Pons (tissue), 1 donor: ENCODE results near the gene USP17L30.
"Not testable (repeated sequence)": the region's sequence is repeated elsewhere in the genome, so short reads cannot be mapped to it uniquely, and the experiment has no call there.

Source experiments
- DNase-seq: peaks from one replicate; pipeline ENCODE4 v3.0.0-alpha.2; 2016; ENCODE audit warnings: low spot score

The USP17L30 gene, protein sequence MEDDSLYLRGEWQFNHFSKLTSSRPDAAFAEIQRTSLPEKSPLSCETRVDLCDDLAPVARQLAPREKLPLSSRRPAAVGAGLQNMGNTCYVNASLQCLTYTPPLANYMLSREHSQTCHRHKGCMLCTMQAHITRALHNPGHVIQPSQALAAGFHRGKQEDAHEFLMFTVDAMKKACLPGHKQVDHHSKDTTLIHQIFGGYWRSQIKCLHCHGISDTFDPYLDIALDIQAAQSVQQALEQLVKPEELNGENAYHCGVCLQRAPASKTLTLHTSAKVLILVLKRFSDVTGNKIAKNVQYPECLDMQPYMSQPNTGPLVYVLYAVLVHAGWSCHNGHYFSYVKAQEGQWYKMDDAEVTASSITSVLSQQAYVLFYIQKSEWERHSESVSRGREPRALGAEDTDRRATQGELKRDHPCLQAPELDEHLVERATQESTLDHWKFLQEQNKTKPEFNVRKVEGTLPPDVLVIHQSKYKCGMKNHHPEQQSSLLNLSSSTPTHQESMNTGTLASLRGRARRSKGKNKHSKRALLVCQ

DNA sequence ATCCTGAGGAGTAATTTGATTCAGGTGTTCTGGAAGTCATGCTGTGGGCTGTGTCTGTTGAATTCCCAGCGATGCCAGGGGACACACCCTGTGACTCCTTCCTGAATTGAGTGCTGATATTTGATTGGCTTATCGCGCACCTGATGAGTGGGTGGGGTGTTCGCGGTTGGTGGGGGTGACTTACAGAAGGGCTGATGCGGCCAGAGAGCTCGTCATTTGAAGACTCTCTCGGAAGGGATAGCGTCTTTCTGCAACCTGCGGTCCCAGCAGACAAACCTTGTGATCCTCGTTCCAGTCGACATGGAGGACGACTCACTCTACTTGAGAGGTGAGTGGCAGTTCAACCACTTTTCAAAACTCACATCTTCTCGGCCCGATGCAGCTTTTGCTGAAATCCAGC lies at the start of gene USP17L30:
TSS of gene USP17L30 (plus strand) at position 301 of the 400 bp plus-strand sequence. CDS start at position 301, 0 bp downstream.
- DNase-seq = not testable (repeated sequence)

DNA sequence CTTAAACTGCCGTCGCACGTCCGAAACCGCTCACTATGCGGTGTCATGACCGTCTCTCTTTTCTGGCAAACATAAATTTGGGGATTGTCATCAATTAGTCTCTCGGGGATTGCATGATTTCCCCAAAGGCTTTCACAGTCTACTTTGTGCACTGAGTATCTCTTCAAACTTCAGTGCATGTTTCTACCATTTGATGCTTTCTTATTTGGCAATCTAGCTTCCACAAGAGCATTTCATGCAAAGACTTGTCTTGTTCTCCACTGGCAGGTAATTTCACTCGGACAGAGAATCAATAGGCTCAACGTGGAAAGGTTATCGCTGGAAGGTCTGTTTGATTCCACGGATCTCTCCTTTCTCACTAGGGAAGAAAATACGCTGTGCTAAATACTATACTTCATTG lies 38.7 kb upstream of the USP17L30 start:
- not testable (repeated sequence) for DNase-seq

DNA sequence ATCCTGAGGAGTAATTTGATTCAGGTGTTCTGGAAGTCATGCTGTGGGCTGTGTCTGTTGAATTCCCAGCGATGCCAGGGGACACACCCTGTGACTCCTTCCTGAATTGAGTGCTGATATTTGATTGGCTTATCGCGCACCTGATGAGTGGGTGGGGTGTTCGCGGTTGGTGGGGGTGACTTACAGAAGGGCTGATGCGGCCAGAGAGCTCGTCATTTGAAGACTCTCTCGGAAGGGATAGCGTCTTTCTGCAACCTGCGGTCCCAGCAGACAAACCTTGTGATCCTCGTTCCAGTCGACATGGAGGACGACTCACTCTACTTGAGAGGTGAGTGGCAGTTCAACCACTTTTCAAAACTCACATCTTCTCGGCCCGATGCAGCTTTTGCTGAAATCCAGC lies 38.1 kb upstream of the USP17L30 start, which contains the start of gene USP17L24:
TSS of gene USP17L24 (plus strand) at position 301 of the 400 bp plus-strand sequence. CDS start at position 301, 0 bp downstream.
- not testable (repeated sequence) for DNase-seq

DNA sequence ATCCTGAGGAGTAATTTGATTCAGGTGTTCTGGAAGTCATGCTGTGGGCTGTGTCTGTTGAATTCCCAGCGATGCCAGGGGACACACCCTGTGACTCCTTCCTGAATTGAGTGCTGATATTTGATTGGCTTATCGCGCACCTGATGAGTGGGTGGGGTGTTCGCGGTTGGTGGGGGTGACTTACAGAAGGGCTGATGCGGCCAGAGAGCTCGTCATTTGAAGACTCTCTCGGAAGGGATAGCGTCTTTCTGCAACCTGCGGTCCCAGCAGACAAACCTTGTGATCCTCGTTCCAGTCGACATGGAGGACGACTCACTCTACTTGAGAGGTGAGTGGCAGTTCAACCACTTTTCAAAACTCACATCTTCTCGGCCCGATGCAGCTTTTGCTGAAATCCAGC lies 33.3 kb upstream of the USP17L30 start, which contains the start of gene USP17L25:
TSS of gene USP17L25 (plus strand) at position 301 of the 400 bp plus-strand sequence. CDS start at position 301, 0 bp downstream.
- not testable (repeated sequence) for DNase-seq

DNA sequence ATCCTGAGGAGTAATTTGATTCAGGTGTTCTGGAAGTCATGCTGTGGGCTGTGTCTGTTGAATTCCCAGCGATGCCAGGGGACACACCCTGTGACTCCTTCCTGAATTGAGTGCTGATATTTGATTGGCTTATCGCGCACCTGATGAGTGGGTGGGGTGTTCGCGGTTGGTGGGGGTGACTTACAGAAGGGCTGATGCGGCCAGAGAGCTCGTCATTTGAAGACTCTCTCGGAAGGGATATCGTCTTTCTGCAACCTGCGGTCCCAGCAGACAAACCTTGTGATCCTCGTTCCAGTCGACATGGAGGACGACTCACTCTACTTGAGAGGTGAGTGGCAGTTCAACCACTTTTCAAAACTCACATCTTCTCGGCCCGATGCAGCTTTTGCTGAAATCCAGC lies 28.6 kb upstream of the USP17L30 start, which contains the start of gene USP17L26:
TSS of gene USP17L26 (plus strand) at position 301 of the 400 bp plus-strand sequence. CDS start at position 301, 0 bp downstream.
- not testable (repeated sequence) for DNase-seq

DNA sequence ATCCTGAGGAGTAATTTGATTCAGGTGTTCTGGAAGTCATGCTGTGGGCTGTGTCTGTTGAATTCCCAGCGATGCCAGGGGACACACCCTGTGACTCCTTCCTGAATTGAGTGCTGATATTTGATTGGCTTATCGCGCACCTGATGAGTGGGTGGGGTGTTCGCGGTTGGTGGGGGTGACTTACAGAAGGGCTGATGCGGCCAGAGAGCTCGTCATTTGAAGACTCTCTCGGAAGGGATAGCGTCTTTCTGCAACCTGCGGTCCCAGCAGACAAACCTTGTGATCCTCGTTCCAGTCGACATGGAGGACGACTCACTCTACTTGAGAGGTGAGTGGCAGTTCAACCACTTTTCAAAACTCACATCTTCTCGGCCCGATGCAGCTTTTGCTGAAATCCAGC lies 23.8 kb upstream of the USP17L30 start, which contains the start of gene USP17L5:
TSS of gene USP17L5 (plus strand) at position 301 of the 400 bp plus-strand sequence. CDS start at position 301, 0 bp downstream.
- DNase-seq = not testable (repeated sequence)

DNA sequence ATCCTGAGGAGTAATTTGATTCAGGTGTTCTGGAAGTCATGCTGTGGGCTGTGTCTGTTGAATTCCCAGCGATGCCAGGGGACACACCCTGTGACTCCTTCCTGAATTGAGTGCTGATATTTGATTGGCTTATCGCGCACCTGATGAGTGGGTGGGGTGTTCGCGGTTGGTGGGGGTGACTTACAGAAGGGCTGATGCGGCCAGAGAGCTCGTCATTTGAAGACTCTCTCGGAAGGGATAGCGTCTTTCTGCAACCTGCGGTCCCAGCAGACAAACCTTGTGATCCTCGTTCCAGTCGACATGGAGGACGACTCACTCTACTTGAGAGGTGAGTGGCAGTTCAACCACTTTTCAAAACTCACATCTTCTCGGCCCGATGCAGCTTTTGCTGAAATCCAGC lies 19.1 kb upstream of the USP17L30 start, which contains the start of gene USP17L27:
TSS of gene USP17L27 (plus strand) at position 301 of the 400 bp plus-strand sequence. CDS start at position 301, 0 bp downstream.
- not testable (repeated sequence) for DNase-seq

DNA sequence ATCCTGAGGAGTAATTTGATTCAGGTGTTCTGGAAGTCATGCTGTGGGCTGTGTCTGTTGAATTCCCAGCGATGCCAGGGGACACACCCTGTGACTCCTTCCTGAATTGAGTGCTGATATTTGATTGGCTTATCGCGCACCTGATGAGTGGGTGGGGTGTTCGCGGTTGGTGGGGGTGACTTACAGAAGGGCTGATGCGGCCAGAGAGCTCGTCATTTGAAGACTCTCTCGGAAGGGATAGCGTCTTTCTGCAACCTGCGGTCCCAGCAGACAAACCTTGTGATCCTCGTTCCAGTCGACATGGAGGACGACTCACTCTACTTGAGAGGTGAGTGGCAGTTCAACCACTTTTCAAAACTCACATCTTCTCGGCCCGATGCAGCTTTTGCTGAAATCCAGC lies 14.3 kb upstream of the USP17L30 start, which contains the start of gene USP17L28:
TSS of gene USP17L28 (plus strand) at position 301 of the 400 bp plus-strand sequence. CDS start at position 301, 0 bp downstream.
- DNase-seq = not testable (repeated sequence)

DNA sequence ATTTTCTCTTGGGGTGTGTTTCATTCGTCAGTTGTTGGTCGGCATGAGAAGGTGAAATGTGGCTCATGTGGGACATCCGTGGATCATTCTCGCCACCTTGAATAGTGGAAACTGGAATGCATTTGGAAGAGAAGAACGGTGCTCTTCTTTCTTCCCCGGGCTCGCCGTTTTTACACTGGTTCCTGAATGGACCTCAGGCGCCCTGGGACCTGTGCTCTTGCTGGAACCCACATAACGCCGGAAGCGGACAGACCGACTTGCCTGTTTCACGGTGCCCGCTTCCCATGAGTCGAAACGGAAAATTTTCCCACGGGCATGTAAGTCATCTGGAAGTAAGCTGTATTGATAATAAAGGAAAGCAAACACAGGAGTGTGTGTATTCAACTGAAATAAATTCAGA lies 12.1 kb upstream of the USP17L30 start:
- DNase-seq = not testable (repeated sequence)

DNA sequence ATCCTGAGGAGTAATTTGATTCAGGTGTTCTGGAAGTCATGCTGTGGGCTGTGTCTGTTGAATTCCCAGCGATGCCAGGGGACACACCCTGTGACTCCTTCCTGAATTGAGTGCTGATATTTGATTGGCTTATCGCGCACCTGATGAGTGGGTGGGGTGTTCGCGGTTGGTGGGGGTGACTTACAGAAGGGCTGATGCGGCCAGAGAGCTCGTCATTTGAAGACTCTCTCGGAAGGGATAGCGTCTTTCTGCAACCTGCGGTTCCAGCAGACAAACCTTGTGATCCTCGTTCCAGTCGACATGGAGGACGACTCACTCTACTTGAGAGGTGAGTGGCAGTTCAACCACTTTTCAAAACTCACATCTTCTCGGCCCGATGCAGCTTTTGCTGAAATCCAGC lies 9.6 kb upstream of the USP17L30 start, which contains the start of gene USP17L29:
TSS of gene USP17L29 (plus strand) at position 301 of the 400 bp plus-strand sequence. CDS start at position 301, 0 bp downstream.
- not testable (repeated sequence) for DNase-seq

DNA sequence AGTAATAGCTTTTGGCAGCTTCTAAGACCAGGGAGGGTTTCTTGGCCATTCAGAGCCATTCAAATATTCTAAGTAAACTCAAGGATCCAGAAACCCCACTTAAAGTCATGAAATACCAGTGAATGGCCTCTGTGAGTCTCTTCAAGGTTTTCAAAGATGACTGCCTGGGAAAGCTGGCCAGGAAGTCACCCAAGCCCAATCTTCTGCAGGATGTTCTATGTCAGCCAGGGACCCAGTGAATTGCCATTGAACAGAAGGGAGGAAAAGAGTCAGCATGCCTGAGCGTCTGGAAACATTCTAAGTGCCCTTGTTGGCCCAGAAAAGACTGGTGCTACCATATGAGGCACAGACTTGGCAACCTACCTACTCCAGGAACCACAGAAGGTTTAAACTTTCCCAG lies 17.0 kb downstream of the USP17L30 start:
- not testable (repeated sequence) for DNase-seq

DNA sequence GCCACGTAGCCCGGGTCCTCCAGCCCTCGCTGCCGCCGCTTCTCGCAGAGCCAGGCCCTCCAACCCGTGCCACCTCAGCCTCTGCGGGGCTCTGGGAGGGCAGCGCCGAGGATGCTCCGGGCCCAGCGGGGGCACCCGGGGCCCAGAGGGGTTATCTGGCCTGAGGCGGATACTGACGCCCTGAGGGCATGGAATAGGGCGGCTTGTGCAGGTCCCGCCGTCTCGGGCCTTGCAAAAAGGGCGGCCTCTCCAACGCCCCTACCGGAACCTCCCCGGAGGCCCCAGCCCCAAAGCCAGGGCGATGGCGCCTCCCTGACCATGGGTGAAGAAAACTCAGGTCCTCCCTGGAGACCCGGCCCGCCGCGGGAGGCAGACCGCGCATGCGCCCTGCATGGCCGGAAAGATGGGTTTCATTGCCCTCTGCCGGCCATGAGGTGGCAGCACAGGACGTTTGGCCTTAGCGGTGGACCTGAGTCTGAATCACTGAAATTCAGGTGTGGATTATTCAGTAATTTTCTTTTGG lies 18.1 kb downstream of the USP17L30 start:
- not testable (repeated sequence) for DNase-seq

DNA sequence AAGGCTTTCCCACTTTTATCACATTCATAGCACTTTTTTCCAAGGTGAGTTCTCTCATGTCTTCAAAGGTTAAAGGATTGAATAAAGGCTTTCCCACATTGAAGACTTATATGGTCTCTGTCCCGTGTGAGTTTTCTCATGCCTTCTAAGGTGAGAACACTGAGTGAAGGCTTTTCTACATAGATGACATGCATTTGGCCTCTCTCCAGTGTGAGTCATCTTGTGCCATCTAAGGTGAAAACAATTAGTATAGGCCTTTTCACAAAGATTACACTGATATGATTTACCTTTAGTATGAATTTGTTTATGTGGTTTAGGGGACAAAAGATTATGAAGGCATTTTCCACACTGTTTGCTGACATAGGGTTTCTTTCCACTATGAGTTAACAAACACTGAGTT lies 21.2 kb downstream of the USP17L30 start:
- DNase-seq = no peak

DNA sequence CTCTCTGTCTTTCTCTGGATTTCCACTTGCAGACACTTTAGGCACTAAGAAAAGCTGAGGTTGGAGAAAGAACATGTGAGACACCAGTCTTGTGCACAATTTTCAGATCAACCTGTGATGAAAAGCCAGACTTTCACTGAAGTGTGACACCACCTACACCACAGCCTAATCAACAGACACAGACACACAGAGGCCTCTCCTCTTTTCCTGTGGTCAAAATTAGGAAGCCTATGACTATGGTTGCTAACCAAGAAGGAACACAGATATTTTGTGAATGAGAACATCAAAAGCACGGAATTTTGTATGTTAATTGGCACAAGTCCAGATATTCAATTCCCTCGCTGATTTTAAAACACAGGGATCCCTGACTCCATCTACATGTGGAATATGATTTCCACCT lies 26.1 kb downstream of the USP17L30 start:
- not testable (repeated sequence) for DNase-seq

DNA sequence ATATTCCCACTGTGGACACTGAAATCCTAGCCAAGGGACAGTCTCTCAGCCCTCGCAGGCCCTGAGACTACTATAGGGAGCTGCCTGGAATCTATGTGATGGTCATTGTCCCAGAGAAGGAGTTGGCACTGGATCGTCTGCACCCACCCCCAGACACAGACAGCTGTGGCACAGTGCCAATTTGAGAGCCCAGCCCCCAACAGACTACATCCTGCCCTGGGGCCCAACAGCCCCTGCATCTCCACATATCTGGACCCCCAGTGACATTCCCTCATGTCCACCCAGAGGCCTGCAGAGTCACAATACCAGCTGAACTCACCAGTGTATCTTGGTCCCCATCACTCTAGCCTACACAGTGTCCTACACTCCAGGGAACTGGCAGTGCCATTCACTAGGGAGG lies 42.8 kb downstream of the USP17L30 start:
- DNase-seq = not testable (repeated sequence)

DNA sequence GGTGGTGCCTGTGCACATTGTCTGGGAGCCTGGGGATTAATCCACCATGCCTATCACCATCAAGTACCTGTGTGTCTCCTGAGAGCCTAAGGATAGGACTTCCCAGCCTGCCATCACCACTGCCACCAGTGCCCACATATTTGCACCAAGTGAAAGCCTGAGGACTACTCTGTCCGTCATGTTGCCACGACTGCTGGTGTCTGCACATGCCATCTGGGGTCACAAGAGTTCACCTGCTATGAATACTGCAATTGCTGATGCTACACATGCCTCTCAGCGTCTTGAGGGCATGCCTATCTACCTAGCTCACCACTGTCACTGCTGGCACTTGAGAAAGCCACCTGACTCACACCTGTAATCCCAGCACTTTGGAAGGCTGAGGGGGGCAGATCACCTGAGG lies 43.6 kb downstream of the USP17L30 start:
- DNase-seq = not testable (repeated sequence)

DNA sequence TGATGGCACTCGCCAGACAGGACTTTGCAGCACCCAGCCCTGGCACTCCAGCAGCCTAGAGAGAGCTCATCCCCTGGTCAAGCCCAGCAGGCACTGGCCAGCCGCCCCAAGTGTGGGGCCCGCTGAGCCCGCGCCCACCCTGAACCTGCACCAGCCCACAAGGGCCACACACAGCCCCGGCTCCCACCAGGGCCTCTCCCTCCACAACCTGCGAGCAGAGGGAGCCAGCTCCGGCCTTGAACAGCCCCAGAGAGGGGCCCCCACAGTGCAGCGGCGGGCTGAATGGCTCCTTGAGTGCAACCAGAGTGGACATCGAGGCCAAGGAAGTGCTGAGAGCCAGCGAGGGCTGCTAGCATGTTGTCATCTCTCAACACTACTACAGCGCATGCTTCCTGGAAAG lies 46.9 kb downstream of the USP17L30 start:
- no peak for DNase-seq
